GM18526 (cell line): ENCODE data around the gene BCL3.

Experiments used
- POLR2A ChIP-seq: IDR thresholded peaks from 3 replicates; pipeline ENCODE4 v1.6.1; 2011; ENCODE audit not compliant: insufficient read length; ENCODE audit errors: extremely low read depth

Gene BCL3

DNA sequence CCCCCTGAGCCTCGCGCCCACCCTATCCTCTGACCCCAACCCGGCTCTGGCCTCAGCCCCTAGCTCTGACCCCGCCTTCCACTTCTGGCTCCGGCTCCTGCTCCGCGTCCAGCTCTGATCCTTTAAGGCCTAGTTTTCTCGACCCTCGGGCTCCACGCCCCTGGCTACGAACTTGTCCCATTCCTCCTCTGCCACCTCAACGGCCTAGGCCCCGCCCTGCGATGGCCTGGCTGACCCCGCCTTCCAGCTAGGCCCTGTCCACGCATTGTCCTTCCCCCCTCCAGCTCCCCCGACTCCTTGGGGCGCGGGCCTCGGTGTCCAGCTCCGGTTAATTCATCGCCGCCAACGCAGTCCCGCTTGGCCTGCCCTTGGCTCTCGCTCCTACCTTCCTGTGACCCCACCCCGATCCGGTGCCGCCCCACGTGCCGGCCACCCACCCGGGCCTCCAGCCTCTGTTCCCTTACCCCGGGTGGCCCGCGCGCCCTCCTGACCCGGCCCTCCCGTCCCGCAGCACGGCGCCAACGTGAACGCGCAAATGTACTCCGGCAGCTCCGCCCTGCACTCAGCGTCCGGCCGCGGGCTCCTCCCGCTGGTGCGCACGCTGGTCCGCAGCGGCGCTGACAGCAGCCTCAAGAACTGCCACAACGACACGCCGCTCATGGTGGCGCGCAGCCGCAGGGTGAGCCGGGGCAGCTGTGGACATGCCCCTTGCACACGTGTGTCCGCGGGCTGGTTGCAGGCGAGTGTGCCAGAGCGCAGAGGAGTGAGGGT lies 9.4 kb downstream of the BCL3 start:
- TF ChIP-seq POLR2A: no peak

DNA sequence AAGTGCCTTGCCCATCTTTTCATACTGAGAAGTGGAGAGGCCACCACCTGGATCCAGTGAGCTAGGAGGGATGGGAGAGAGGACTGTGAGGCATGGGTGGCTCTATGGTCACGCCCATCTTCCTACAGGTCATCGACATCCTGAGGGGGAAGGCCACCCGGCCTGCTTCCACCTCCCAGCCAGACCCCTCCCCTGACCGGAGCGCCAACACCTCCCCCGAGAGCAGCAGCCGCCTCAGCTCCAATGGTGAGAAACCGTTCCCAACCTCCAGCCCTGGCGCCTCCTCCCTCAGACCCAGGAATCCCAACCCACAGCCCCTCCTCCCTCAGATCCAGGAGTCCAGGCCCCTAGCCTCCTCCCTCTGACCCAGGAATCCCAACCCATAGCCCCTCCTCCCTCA lies 10.1 kb downstream of the BCL3 start:
- no peak for TF ChIP-seq POLR2A

DNA sequence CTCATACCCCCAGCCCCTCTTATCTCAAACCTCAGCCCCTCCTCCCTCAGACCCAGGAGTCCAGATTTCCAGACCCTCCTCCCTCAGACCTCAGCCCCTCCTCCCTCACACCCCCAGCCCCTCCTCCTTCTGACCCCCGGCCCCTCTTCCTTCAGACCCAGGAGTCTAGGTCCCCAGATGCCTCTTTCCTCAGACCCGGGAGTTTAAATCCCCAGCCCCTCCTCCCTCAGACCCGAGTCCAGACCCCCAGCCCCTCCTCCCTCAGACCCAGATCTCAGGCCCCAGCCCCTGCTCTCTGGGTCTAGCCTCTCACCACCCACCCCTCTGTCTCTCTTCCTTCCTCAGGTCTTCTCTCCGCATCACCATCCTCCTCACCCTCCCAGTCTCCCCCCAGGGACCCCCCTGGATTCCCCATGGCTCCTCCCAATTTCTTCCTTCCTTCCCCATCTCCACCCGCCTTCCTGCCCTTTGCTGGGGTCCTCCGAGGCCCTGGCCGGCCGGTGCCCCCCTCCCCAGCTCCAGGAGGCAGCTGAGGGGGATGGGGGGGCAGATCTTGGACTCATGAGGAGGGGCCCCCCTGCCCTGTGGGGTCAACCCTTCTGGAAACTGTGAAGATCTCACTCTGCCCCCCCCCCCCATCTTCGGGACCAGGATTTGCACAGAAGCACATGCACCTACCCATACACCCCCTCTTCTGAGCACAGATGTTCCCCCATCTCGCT lies 10.7 kb downstream of the BCL3 start:
- TF ChIP-seq POLR2A: no peak

DNA sequence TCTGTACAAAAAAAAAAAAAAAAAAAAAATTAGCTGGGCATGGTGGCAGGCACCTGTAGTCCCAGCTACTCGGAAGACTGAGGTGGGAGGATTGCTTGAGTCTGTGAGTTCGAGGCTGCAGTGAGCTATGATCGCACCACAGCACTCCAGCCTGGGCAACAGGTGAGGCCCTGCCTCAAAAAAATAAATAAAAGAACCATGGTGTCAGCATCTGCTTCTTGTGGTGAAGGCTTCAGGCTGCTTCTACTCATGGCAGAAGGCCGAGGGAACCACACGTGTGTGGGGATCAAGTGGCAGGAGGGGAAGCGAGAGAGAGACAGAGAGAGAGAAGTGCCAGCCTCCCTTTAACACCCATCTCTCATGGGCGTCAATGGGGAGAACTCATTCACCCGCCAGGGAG lies 13.5 kb downstream of the BCL3 start:
- TF ChIP-seq POLR2A: no peak

DNA sequence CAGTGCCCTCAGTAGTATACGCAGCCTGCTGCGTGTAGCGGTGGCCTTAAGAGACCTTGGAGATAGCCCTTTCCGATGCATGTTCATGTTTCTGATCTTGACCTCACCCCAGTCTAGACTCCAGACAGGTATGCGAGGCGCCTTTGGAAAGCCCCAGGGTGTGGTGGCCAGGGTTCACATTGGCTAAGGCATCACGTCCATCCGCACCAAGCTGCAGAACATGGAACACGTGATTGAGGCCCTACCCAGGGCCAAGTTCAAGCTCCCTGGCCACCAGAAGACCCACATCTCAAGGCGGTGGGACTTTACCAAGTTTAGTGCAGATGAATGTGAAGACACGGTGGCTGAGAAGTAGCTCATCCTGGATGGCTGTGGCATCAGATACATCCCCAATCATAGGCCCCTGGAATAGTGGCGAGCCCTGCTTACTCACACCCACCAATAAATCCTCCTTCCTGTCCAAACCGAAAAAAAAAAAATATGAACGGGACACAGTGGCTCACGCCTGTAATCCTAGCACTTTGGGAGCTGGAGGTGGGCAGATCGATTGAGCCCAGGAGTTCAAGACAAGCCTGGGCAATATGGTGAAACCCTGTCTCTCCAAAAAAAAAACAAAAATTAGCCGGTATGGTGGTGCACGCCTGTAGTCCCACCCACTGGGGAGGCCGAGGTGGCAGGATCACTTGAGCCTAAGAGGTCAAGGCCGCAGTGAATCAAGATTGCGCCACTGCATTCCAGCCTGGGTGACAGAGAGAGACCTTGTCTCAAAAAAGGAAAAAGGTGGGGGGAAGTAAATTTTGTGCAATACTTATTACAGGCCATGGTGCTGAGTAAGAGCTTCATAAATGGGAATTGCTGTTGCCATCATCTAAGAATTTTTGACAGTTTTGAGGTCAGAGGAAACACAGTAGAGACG lies 16.8 kb downstream of the BCL3 start:
- TF ChIP-seq POLR2A: no peak

DNA sequence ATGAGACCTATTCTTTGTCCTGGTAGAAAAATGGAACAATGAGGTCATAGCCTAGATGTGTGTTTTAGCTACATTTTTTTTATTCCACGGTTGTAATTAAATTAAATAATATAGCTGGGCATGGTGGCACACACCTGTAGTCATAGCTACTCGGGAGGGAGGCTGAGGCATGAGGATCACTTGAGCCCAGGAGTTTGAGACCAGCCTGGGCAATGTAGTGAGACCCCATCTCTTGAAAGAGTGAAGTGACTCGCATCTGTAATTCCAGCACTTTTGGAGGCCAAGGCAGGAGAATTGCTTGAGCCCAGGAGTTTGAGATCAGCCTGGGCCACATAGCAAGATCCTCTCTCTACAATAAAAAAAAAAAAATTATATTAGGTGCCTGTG lies 17.4 kb downstream of the BCL3 start:
- TF ChIP-seq POLR2A: no peak

DNA sequence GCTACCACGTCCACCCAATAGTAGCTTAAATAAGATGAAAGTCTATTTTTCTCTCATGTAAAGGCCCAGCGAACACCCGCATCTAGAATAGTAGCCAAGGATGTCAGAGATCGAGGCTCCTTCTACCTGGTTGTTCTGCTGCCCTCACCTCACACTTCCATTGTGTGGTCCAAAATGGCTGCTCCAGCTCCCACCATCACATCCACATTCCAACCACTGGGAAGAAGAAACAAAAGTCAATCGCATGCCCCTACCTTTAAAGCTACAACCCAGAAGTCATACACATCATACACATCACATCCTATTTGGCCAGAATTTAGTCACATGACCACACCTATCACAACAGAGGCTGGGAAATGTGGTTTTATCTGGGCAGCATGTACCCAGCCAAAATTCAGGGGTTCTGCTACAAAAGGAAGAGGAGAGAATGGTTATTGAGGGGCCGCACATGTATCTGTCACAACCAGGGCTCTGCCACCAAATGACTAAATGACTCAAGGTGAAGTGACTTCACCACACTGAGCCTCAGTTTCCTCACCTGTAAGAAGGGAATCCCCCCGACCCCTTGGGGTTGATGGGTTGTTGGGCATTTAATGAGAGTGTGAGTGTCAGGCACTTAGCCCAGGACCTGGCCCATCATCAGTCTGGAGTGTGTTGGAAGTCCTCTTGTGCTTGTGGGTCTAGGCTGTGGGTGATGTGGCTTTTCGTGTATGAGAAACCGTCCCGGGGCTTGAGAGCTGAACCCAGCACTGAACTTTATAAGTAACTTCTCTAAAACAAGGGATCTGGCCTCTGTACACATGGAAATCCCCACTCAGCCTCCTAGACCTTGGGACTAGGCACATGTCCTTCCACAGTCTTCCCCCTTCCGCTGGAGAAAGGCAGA lies 19.0 kb downstream of the BCL3 start:
- TF ChIP-seq POLR2A: no peak

DNA sequence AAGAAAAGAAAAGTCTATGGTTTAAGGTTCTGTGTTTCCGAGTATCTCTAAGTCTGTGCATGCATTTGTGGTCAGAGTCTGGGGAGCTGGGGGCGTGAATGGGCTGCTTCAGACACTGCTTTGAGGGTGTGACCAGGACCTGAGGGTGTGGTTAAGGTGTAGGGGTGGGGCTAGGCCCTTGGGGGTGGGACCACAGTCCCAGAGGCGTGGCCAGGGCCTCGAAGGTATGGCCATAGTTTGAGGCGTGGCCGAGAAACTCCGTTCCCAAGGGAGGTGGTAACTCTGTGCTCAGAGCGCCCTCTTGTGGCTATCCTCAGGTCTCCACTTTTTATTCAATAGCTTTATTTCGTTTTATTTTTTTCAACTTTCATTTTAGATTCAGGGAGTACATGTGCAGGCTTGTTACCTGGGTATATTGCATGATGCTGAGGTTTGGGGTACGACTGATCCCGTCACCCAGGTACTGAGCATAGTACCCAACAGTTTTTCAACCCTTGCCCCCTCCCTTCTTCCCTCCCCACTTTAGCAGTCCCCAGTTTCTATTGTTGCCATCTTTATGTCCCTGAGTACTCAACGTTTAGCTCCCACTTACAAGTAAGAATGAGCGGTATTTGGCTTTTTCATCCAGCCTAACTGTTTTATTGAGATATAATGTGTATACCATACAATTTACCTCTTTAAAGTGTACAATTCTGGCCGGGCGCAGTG lies 22.2 kb downstream of the BCL3 start:
- no peak for TF ChIP-seq POLR2A

DNA sequence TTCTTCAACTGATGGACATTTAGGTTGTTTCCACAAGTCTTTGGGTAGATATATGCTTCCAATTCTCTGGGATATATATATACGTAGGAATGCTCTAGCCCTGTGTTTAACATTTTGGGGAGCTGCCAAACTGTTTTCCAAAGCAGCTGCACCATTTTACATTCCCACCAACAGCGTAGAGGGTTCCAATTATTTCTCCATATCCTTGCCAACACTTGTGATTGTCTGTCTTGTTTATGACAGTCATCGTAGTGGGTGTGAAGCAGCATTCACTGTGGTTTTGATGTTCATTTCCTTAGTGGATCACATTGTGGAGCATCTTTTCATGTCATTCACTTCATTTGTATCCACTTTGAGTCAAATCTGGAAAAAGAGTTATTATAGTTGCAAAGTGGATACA lies 24.5 kb downstream of the BCL3 start:
- no peak for TF ChIP-seq POLR2A

DNA sequence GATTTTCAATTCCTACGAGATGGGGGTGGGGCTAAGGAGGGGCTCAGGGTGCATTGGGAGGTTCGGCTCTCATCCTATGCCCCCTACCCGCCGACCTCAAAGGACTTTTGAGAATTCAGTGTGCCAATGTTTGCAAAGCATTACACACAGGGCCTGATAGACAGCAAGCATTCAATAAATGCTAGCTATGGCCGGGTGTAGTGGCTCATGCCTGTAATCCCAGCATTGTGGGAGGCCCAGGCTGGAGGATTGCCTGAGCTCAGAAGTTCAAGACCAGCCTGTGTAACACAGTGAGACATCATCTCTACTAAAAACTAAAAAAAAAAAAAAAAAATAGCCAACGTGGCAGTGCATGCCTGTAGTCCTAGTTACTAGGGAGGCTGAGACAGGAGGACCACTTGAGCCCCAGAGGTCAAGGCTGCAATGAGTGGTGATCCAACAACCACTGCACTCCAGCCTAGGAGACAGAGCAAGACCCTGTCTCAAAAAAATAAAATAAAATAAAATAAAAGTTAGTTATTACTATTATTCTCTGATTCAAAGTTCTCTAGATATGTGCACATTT lies 27.2 kb downstream of the BCL3 start:
- TF ChIP-seq POLR2A: no peak

DNA sequence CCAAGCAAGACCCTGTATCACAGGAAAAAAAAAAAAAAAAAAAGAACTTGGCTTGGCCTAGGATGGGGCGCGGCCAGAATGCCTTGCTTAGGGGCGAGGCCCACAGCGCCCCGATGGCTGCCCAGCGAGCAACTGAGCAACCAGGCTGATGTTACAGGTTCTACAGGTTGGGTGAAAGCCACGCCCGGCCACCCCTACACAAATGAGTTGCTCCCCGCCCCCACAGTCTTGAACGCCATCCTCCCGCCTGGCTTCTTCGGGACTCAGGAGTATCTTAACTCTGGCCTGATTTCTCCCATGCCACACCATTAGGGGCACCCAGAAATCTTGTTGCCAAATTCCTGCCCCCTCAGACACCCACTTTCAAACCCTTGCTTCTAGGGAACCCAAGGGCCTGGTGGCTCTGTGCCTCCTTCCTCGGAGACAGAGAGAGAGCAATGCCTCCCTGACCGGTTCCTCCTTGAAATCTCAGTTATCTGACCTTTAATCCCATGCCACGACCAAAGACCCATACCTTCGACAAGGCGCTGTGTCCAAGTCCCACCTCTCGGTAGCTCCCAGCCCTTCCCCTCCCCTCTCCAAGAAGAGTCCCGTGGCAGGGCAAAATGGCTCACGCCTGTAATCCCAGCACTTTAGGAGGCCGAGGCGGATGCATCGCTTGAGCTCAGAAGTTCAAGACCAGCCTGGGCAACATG lies 28.0 kb downstream of the BCL3 start:
- TF ChIP-seq POLR2A: no peak

DNA sequence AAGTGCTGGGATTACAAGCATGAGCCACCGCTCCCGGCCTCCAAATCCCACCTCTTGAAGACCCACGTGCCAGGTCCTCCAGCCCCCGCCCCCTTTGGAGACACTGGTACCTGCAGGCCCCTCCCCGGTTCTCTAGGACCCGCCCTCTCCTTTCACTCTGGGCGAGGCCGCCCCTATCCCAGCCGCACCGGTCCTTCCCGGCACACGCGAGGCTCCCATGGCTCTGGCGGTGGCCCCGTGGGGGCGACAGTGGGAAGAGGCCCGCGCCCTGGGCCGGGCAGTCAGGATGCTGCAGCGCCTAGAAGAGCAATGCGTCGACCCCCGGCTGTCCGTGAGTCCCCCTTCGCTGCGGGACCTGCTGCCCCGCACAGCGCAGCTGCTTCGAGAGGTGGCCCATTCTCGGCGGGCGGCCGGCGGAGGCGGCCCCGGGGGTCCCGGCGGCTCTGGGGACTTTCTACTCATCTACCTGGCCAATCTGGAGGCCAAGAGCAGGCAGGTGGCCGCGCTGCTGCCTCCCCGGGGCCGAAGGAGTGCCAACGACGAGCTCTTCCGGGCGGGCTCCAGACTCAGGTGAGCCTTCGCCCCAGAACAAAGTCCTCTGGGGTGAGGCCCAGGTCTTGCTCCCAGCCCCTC lies 29.3 kb downstream of the BCL3 start, which contains the start of gene CBLC:
TSS of gene CBLC (plus strand) at position 176 of the 633 bp plus-strand sequence. CDS start at position 218, 42 bp downstream.
- no peak for TF ChIP-seq POLR2A

DNA sequence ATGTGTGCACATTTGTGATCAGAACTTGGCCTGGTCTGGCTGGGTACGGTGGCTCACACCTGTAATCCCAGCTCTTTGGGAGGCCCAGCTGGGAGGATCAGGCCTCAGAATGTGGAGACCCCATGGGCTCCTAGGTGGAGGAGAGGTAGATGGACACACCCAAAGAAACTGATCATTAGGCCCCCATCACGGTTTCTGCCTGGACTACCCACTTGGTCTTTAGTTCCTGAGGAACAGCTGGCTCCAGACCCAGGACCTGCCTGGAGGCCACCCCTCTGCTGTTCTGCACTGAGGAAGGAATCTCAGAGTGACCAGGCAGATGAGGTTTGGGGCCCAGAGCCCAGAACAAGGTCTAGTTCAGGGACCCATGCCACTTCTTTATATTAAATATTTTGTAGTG lies 30.6 kb downstream of the BCL3 start:
- TF ChIP-seq POLR2A: no peak

DNA sequence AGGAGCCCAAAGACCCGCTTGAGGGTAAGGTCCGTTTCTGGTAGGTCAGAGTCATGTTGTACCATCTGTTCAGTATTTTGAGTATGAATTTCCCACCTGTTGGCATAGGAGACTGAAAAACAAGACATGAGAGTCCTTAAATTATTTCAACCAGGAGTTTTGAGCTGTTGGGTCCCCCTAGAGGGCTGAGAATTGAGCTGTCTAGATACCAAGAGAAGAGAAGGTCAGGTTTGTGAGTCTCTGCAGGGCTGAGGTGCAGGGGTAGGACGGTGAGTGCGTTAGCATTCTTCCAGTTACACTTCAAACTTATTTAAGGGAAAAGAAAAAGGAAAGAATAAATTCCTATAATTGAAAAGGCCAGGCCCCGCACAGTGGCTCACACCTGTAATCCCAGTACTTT lies 34.2 kb downstream of the BCL3 start:
- TF ChIP-seq POLR2A: no peak
